Gastrocnemius medialis (tissue), 4 donors: ENCODE data around the gene FAM185A.
"Not testable (repeated sequence)": the region's sequence is repeated elsewhere in the genome, so short reads cannot be mapped to it uniquely, and the experiment has no call there.

ENCODE experiments used
- POLR2A ChIP-seq, 2 donors: fragments of 450-650 bp; IDR thresholded peaks; one replicate each; pipeline ENCODE4 v1.6.1; 2017; ENCODE audit warnings: antibody characterized with exemption in 2 of 2, mild to moderate bottlenecking in 2 of 2, moderate library complexity in 2 of 2
- TF ChIP-seq, protein P1 (sequence below), 5 experiments: fragments of 450-650 bp in 3 of 5; fragments of 200-600 bp in 2 of 5; sonication (generic) in 2 of 5; IDR thresholded peaks in 4 of 5; conservative IDR thresholded peaks in 1 of 5; 1 replicate in 4 of 5; 2 replicates in 1 of 5; pipeline ENCODE4 v1.5.1; 2016 to 2019; ENCODE audit warnings: antibody characterized with exemption in 5 of 5, mild to moderate bottlenecking in 3 of 5, moderate library complexity in 3 of 5

DNA sequence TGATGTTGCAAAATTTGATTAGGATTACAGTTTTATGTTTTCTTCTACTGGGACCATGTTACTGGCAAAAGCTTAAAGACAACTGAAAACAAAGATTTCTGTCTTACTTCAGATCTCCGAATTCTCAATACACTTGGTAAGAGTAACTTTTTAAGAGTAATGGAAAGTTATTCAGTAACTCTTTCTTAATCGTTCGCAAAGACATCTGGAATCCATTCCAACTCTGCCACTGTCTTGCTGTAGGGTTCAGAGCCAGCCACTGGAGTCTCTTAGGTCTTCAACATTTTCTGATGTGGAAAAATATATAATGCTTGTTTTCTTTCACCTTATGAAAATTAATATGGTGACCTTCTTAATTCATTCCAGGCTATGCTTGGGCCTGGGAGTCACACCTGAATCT lies 29.9 kb downstream of the FAM185A start:
- TF ChIP-seq, protein P1, sequence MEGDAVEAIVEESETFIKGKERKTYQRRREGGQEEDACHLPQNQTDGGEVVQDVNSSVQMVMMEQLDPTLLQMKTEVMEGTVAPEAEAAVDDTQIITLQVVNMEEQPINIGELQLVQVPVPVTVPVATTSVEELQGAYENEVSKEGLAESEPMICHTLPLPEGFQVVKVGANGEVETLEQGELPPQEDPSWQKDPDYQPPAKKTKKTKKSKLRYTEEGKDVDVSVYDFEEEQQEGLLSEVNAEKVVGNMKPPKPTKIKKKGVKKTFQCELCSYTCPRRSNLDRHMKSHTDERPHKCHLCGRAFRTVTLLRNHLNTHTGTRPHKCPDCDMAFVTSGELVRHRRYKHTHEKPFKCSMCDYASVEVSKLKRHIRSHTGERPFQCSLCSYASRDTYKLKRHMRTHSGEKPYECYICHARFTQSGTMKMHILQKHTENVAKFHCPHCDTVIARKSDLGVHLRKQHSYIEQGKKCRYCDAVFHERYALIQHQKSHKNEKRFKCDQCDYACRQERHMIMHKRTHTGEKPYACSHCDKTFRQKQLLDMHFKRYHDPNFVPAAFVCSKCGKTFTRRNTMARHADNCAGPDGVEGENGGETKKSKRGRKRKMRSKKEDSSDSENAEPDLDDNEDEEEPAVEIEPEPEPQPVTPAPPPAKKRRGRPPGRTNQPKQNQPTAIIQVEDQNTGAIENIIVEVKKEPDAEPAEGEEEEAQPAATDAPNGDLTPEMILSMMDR (IDR thresholded peaks at IDR 0.05 in 4 of 5, conservative IDR thresholded peaks at IDR 0.05 in 1 of 5), result not testable (repeated sequence)
- not testable (repeated sequence) for TF ChIP-seq POLR2A (IDR thresholded peaks at IDR 0.05)
